Body of pancreas (tissue), 4 donors: ENCODE results near the gene LITAFD.

Experiments
- POLR2A ChIP-seq, 3 donors: fragments of 450-650 bp; IDR thresholded peaks; one replicate each; pipeline ENCODE4 v1.6.1; 2016; ENCODE audit warnings: antibody characterized with exemption in 3 of 3, mild to moderate bottlenecking in 2 of 3
- TF ChIP-seq, protein P1 (sequence below), 7 experiments: fragments of 450-650 bp in 4 of 7; fragments of 200-600 bp in 3 of 7; sonication (generic) in 3 of 7; IDR thresholded peaks; one replicate each; pipeline ENCODE4 v1.5.1; 2016 to 2019; ENCODE audit warnings: antibody characterized with exemption in 7 of 7

DNA sequence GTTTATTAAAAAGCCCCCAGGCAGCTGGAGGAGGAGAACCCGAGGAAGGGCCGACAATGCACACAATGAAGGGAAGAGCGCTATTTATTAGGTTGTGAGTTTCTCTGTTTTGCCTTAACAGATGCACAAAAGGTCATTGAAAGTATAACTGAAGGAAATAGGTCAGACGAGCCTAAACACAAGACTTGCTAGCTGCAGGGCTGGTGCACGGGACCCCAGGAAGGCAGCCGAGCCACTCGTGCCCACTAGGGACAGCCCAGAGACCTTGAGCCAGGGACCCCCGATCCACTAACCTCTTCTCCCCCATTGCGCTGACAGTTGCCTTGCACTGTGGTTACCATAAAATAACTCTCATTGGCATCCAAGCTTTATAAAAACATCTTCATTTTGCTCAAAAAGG lies 11.3 kb downstream of the LITAFD start:
- TF ChIP-seq, protein P1, sequence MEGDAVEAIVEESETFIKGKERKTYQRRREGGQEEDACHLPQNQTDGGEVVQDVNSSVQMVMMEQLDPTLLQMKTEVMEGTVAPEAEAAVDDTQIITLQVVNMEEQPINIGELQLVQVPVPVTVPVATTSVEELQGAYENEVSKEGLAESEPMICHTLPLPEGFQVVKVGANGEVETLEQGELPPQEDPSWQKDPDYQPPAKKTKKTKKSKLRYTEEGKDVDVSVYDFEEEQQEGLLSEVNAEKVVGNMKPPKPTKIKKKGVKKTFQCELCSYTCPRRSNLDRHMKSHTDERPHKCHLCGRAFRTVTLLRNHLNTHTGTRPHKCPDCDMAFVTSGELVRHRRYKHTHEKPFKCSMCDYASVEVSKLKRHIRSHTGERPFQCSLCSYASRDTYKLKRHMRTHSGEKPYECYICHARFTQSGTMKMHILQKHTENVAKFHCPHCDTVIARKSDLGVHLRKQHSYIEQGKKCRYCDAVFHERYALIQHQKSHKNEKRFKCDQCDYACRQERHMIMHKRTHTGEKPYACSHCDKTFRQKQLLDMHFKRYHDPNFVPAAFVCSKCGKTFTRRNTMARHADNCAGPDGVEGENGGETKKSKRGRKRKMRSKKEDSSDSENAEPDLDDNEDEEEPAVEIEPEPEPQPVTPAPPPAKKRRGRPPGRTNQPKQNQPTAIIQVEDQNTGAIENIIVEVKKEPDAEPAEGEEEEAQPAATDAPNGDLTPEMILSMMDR (IDR thresholded peaks at IDR 0.05) = no peak
- no peak for TF ChIP-seq POLR2A (IDR thresholded peaks at IDR 0.05)
